Glutamatergic neuron (in vitro differentiated cells): ENCODE data around the gene FARS2. TPM values are rescaled to one million over a fixed set of nuclear protein-coding genes. Genes with fewer than 3 reads are reported as not detected.
A peak's percentile ranks its signal among the peaks of the same experiment; 100 is the strongest.

Experiments
- DNase-seq: peaks from one replicate; pipeline ENCODE4 v3.0.0; 2022
- H3K27ac Mint-ChIP-seq: one replicate; pipeline ENCODE4 v1.8.0; 2020; ENCODE audit warnings: mild to moderate bottlenecking, mixed read lengths, inconsistent platforms; ENCODE audit not compliant: unreplicated experiment
- H3K27me3 Mint-ChIP-seq: one replicate; pipeline ENCODE4 v1.8.0; 2020; ENCODE audit warnings: mild to moderate bottlenecking, moderate library complexity, mixed read lengths, inconsistent platforms; ENCODE audit not compliant: unreplicated experiment
- H3K36me3 Mint-ChIP-seq: one replicate; pipeline ENCODE4 v1.8.0; 2020; ENCODE audit warnings: mild to moderate bottlenecking, mixed read lengths, inconsistent platforms; ENCODE audit not compliant: unreplicated experiment
- H3K4me1 Mint-ChIP-seq: one replicate; pipeline ENCODE4 v1.8.0; 2020; ENCODE audit warnings: mild to moderate bottlenecking, low read depth, mixed read lengths, inconsistent platforms; ENCODE audit not compliant: unreplicated experiment
- H3K4me3 Mint-ChIP-seq: one replicate; pipeline ENCODE4 v1.8.0; 2020; ENCODE audit warnings: mild to moderate bottlenecking, mixed read lengths, inconsistent platforms; ENCODE audit not compliant: unreplicated experiment
- H3K9me3 Mint-ChIP-seq: one replicate; pipeline ENCODE4 v1.8.0; 2020; ENCODE audit warnings: mild to moderate bottlenecking, moderate library complexity, mixed read lengths, inconsistent platforms; ENCODE audit not compliant: unreplicated experiment
- total RNA-seq: library from RNA; stranded (reverse); fragmentation: NEBNext Ultra II Directional; extraction: Animal tissue kit (Norgen Biotek cat#: 25700); gene quantifications from one replicate; pipeline ENCODE4 v1.2.1, GENCODE V29; 2021; ENCODE audit not compliant: unreplicated experiment
- TF ChIP-seq, protein P1 (sequence below): fragments of 200-600 bp; sonication (generic); IDR thresholded peaks from one replicate; pipeline ENCODE4 v1.5.0; 2021; ENCODE audit not compliant: partially characterized antibody, unreplicated experiment

Gene FARS2
- total RNA-seq, 1 donor from 2014 or later, result 14.2 TPM

DNA sequence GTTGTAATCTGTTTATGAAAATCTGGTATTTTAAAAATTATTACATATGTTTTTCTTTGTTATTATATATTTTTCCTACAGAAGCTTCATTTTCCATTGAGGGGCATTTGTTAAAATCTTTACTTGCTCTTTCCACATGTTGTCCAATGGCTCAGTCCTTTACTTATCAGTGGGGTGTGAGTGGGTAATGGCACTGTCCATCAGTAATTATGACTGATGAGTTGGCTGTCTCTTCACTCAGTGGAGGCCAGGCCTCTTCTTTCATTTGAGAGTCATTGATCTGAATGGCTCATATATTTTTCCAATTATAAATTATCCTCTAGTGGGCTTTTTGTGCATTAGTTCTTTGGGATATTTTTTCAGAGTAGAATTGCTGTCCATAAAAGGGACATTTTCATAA lies 45.7 kb downstream of the FARS2 start:
- Mint-ChIP-seq H3K9me3 (no peaks in the 10 kb centered on the region), H3K4me1 (peaks cover 39% of the 10 kb centered on the region), H3K4me3 (no peak overlapping the region), H3K27me3 (peaks cover 2% of the 10 kb centered on the region), H3K27ac (no peak overlapping the region), H3K36me3 (no peaks in the 10 kb centered on the region)
- no peak for DNase-seq
- TF ChIP-seq, protein P1, sequence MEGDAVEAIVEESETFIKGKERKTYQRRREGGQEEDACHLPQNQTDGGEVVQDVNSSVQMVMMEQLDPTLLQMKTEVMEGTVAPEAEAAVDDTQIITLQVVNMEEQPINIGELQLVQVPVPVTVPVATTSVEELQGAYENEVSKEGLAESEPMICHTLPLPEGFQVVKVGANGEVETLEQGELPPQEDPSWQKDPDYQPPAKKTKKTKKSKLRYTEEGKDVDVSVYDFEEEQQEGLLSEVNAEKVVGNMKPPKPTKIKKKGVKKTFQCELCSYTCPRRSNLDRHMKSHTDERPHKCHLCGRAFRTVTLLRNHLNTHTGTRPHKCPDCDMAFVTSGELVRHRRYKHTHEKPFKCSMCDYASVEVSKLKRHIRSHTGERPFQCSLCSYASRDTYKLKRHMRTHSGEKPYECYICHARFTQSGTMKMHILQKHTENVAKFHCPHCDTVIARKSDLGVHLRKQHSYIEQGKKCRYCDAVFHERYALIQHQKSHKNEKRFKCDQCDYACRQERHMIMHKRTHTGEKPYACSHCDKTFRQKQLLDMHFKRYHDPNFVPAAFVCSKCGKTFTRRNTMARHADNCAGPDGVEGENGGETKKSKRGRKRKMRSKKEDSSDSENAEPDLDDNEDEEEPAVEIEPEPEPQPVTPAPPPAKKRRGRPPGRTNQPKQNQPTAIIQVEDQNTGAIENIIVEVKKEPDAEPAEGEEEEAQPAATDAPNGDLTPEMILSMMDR, result no peak

DNA sequence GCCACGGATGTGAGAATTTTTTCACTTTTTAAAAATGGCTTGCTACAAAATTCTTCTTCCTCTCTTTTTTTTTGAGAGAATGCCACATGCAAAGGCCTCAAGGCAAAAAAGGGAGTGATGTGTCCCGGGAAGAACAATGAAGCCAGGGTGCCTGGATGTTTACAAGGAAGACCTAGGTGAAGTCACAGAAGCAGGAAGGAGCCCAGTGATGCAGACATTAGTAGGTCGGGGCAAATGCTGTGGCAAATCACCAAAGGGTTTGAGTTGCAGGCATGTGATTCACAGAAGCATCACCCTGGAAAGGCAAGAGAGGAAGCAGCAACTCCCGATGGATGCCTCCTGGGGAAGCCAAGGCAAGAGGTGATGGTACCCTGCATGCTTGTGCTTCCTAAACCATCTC lies 46.8 kb downstream of the FARS2 start:
- TF ChIP-seq, protein P1, result no peak

DNA sequence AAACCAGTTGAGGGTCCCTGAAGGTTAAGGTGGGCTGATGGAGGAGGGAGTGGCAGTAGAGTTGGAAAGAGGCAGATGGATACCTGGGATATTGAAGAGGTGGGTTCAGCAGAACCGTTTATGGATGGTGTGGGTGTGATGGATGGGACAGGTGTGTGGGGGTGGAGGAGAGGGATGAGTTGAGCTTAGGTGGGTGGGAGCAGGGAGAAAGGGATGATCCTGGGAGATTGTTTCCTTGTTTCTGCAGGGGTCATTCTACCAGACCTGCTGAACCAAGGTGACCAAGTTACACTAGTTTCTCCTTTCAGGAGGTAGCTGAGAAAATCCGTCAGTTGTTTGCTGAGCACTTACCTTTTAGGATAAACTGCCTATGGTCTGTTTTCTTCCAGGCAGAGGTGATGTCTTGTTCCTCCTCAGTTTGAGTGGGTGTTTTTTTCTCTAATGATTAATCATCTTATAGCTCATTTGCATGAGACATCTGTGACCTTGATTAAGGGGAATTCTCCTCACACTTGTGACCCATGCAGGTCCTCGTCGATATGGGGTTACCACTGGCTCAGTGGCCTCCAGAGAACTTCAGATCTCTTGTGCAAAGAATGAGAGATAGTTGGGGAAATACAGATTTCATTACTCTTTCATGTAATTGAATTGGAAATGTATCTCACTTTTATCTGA lies 53.0 kb downstream of the FARS2 start:
- H3K36me3 Mint-ChIP-seq, result no peaks in the 10 kb centered on the region
- no peaks in the 10 kb centered on the region for H3K27me3 Mint-ChIP-seq
- H3K4me3 Mint-ChIP-seq, result no peak overlapping the region
- H3K9me3 Mint-ChIP-seq, result peaks cover 3% of the 10 kb centered on the region
- no peak for DNase-seq
- TF ChIP-seq, protein P1, result no peak
- H3K27ac Mint-ChIP-seq, result no peak overlapping the region
- H3K4me1 Mint-ChIP-seq, result peaks cover 45% of the 10 kb centered on the region

More for the DNA sequence above, 46.8 kb downstream of the FARS2 start:
- H3K4me3 Mint-ChIP-seq, result no peak overlapping the region
- H3K9me3 Mint-ChIP-seq, result no peaks in the 10 kb centered on the region
- H3K27me3 Mint-ChIP-seq, result no peaks in the 10 kb centered on the region
- DNase-seq, result no peak
- peaks cover 37% of the 10 kb centered on the region for H3K4me1 Mint-ChIP-seq
- H3K27ac Mint-ChIP-seq, result no peak overlapping the region
- no peaks in the 10 kb centered on the region for H3K36me3 Mint-ChIP-seq

DNA sequence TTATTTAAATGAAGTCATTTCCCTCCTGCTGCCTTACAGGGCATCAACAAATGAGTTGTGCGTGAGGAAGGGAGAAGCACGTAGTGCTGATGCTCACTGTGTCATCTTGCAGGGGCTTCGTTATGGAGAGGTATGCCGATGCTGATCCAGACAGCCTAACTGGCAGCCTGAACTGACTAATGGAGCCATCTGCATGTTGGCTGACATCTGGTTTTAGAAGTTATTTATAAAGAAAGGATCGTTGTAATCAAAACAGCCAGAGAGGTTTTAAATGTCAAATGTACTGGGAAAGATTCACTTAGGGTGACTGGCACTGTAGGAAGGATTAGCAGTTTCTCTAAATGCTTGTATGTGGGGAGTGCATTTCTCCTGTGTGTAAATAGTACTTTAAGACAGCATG lies 54.6 kb downstream of the FARS2 start:
- Mint-ChIP-seq H3K27me3 (no peaks in the 10 kb centered on the region), H3K9me3 (peaks cover 3% of the 10 kb centered on the region), H3K27ac (peak overlapping the region; percentile 89), H3K4me1 (peaks cover 54% of the 10 kb centered on the region), H3K36me3 (no peaks in the 10 kb centered on the region), H3K4me3 (peak overlapping the region; percentile 66)
- TF ChIP-seq, protein P1, result no peak
- peak; percentile 26 for DNase-seq

DNA sequence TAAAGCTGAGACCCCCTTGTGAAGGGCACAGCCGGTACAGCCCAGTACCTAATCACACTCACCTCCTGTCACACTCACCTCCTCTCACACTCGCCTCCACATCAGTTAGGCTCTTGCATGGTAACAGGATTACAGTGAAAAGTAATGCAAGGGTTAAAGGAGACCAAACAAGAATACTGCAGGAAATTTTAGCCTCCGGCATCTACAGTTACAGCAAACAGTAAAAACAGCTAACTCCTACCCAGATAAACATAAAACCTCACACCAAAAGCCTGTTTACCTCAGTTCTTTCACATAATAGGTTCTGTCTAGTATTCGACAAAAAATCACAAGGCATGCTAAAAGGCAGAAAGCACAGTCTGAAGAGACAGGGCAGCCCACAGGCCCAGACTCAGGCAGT lies 55.6 kb downstream of the FARS2 start:
- Mint-ChIP-seq H3K36me3 (no peaks in the 10 kb centered on the region), H3K27ac (peak overlapping the region; percentile 53), H3K4me1 (peaks cover 59% of the 10 kb centered on the region), H3K27me3 (no peaks in the 10 kb centered on the region), H3K9me3 (peaks cover 3% of the 10 kb centered on the region), H3K4me3 (peak overlapping the region; percentile 4)
- no peak for DNase-seq
- TF ChIP-seq, protein P1, result no peak
